Stimulated activated naive CD4-positive, alpha-beta T cell (primary cell): ENCODE measurements around the gene COP1.
"Not testable (repeated sequence)": the region's sequence is repeated elsewhere in the genome, so short reads cannot be mapped to it uniquely, and the experiment has no call there.

ENCODE experiments used
- DNase-seq, 6 experiments: peaks; one replicate each; lab custom pipeline; 2025; lab: John Stamatoyannopoulos, UW

The COP1 gene

DNA sequence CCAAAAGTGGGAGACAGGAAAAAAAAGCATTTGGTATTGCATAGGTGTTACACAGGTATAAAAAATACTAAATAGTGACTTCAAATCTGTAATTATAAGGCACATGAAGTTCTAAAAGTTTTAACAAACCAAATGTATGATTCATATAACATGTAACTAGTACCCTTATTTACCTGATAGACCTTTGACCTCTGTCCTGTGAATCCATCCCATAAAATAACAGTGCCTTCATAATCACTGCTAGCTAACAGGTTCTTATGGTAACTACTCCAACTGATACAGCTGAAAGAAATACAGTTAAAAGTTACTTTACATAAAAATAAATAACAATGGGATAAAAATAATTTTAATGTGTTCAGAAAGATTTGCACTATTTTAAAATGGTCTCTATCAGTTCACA, 163.5 kb downstream of the COP1 start:
- no peak for DNase-seq

DNA sequence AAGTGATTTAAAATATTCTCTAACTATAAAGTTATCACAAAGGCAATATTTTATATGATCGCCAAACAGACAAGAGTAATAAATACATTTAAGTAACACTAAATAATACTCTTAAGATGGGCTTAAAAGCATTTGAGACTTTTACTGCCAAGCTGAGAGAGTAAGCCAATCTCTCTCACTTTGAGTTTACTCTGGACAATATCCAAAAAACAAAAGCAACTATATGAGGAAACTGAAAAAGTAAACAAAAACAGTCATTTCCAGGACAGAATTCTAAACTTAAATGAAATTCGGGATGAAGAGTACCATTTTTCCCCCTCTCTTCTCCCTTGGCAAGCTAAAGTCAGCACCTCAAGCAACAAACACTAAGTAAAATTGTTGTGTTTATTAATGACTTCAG, 173.2 kb downstream of the COP1 start:
- no peak for DNase-seq

DNA sequence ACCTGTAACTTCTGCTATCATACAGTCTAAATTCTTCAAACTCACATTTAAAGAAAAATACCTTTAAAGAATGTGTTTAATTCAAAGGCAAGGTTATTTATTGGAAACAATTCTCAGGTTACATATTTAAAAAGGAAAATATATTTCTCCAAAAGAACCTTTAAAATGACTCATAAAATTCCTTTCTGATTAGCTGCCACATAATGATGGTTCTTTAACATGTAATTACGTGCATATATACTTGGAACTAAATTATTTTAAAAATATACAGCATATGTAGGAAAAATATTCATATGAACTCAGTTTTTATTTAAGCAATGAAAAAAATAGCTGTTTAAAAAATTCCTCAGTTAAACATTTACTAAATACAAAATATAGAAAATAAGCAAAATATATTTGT, 173.6 kb downstream of the COP1 start:
- no peak for DNase-seq

DNA sequence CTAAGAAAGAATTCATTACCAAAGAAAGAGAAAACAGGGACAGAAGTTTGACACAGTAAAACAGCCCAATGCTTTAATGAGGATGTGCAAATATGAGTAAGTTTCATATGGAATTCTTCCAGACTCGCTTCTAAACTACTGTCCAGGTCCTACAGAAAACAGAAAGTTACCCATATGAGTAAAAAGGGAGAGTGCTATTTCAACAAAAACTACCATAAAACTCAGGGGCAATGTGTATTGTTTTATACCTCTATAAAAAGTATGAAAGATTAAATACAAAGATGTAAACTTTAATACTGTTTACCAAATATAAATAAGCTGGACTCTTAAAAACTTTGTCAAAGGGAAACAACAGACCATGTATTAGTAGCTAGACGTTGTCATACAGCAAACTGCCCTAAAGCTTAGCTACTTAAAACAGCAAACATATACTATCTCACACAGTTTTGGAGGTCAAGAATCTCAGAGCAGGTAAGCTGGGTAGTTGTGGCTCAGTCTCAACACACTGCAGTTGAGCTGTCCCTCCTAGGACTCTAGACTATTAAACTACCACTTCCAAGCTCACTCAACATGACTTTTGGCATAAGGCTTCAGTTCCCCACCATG, 174.9 kb downstream of the COP1 start:
- no peak for DNase-seq

DNA sequence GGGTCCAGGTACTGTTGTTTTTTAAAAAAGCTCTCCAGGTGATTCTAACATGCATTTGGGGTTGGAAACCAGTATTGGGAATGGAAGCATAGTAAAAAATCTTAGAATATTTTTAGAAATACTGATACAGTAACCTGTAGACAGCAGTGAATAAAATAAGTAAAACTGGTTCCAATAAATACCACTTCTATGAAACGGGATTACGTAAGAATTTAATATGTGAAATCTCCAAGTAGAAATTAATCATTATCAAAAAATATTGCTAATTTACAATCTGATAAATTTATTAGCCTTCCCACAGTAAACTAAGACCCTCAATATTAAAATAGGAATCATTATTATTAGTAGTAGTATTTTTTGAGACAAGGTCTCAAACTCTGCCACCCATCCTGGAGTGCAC, 177.5 kb downstream of the COP1 start:
- no peak for DNase-seq

DNA sequence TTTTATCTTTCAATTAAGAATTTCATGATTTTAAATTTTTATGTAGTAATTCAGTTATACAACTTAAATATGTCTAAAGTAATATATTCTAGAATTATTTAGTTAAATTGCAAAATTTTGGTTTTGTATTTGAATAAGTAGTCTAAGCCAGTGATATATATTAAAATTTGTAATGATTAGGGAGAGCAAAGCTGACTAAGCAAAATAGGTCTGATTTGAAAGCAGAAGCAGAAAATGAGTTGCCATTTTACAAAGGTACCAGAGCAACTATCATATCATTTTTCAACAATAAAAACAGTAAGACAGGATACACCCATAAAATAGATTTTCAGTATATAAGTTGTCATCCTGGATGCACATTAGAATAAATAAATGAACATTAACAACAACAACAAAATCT, 177.9 kb downstream of the COP1 start:
- no peak for DNase-seq

DNA sequence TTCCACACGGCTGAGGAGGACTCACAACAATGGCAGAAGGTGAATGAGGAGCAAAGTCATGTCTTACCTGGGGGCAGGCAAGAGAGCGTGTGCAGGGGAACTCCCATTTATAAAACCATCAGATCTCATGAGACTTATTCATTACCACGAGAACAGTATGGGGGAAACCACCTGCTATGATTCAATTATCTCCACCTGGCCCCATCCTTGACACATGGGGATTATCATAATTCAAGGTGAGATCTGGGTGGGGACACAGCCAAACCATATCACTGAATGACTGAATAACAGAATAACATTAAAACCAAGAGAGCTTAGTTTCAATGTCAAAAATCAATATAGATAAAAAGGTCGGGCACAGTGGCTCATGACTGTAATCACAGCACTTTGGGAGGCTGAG, 179.2 kb downstream of the COP1 start:
- not testable (repeated sequence) for DNase-seq

DNA sequence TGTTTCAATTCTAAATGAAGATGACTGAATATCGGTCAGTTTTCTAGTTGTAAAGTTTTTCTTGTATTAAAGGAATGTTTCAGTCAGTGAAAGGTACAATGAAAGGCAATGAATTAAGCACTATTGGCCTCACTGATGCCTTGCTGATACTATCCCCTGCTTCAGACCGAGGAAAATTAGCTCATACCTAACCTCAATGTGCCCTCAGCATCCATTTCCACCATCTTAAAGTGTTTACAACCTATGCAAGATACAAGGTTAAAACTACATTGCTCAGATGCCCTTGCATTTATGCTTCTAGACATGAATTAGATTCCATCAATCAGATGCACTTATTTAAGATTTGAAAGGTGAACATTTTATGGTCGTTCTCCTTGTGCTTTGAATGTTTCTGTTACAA, 184.5 kb downstream of the COP1 start:
- DNase-seq = no peak

DNA sequence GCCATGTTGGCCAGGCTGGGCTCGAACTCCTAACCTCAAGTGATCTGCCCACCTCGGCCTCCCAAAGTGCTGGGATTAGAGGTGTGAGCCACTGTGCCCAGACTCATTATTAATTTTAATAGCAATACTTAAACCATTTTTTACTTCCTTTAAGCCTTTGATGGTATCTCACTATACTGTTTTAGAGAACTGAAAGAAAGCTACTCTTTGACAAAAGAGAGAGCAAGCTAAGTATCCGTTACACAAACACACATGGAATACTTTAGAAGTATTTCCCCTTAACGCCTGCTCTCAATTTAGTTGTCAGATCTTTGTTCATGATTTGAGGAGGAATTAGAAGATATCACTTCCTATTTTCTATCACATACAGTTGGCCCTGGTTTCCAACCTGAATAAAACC, 189.4 kb downstream of the COP1 start:
- DNase-seq = no peak

DNA sequence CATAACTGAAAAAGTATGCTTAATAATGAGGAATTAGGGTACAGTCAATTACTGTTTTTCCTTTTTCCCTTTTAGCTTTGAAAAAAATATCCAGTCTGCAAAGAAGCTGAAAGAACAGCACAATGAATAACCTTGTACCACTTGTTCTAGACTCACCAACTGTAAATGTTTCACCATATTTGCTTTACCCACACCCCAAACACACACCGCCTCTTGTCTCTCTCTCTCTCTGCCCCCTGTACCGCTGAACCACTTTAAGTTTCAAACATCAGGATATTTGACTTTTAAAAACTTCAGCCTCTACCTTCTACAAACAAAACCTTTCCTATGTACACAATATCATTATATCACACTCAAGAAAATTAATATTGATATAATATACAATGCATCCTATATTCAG, 197.1 kb downstream of the COP1 start:
- no peak for DNase-seq

DNA sequence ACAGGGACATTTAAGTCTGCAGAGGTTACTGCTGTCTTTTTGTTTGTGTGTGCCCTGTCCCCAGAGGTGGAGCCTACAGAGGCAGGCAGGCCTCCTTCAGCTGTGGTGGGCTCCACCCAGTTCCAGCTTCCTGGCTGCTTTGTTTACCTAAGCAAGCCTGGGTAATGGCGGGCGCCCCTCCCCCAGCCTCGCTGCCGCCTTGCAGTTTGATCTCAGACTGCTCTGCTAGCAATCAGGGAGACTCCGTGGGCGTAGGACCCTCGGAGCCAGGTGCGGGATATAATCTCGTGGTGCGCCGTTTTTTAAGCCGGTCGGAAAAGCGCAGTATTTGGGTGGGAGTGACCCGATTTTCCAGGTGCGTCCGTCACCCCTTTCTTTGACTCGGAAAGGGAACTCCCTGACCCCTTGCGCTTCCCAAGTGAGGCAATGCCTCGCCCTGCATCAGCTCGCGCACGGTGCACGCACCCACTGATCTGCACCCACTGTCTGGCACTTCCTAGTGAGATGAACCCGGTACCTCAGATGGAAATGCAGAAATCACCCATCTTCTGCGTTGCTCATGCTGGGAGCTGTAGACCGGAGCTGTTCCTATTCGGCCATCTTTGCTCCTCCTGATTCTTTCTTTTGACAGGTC, 199.2 kb downstream of the COP1 start:
- DNase-seq = not testable (repeated sequence)

DNA sequence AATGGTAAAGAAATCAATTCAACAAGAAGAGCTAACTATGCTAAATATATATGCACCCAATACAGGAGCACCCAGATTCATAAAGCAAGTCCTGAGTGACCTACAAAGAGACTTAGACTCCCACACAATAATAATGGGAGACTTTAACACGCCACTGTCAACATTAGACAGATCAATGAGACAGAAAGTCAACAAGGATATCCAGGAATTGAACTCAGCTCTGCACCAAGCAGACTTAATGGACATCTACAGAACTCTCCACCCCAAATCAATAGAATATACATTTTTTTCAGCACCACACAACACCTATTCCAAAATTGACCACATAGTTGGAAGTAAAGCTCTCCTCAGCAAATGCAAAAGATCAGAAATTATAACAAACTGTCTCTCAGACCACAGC, 212.4 kb downstream of the COP1 start:
- DNase-seq = not testable (repeated sequence)

DNA sequence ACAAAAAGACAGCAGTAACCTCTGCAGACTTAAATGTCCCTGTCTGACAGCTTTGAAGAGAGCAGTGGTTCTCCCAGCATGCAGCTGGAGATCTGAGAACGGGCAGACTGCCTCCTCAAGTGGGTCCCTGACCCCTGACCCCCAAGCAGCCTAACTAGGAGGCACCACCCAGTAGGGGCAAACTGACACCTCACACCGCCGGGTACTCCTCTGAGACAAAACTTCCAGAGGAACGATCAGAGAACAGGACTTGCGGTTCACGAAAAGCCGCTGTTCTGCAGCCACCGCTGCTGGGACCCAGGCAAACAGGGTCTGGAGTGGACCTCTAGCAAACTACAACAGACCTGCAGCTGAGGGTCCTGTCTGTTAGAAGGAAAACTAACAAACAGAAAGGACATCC, 214.3 kb downstream of the COP1 start:
- not testable (repeated sequence) for DNase-seq

DNA sequence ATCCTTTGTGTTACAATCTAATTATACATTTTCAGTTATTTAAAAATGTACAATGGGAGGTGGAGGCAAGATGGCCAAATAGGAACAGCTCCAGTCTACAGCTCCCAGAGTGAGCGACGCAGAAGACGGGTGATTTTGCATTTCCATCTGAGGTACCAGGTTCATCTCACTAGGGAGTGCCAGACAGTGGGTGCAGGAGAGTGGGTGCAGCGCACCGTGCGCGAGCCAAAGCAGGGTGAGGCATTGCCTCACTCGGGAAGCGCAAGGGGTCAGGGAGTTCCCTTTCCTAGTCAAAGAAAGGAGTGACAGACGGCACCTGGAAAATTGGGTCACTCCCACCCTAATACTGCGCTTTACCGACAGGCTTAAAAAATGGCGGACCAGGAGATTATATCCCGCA, 214.9 kb downstream of the COP1 start:
- not testable (repeated sequence) for DNase-seq

DNA sequence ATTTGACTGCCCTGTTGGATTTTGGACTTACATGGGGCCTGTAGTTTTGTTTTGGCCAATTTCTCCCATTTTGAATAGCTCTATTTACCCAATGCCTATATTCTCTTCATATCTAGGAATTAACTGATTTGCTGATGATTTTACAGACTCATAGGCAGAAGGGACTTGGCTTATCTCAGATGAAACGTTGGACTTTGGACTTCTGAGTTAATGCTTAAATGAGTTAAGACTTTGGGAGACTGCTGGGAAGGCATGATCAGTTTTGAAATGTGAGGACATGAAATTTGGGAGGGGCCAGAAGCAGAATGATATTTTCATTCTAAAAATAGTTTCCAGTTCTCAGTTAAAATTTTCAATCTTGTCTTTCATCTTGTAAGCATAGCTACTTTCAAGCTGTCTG, 222.3 kb downstream of the COP1 start:
- no peak for DNase-seq

DNA sequence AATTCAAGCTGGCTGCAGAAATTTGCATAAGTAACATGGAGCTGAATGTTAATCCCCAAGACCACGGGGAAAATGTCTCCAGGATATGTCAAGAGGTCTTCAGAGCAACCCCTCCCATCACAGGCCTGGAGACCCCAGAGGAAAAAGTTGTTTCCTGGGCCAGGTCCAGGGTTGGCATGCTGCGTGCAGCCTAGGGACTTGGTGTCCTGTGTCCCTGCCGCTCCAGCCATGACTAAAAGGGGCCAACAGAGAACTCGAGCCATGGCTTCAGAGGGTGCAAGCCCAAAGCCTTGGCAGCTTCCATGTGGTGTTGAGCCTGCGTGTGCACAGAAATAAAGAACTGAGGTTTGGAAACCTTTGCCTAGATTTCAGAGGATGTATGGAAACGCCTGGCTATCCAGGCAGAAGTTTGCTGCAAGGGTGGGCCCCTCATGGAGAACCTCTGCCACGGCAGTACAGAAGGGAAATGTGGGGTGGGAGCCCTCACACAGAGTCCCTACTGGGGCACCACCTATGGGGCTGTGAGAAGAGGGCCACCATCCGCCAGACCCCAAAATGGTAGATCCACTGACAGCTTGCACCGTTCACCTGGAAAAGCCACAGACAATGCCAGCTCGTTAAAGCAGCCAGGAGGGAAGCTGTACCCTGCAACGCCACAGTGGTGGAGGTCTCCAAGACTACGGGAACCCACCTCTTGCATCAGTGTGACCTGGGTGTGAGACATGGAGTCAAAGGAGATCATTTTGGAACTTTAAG, 222.9 kb downstream of the COP1 start:
- DNase-seq = no peak

DNA sequence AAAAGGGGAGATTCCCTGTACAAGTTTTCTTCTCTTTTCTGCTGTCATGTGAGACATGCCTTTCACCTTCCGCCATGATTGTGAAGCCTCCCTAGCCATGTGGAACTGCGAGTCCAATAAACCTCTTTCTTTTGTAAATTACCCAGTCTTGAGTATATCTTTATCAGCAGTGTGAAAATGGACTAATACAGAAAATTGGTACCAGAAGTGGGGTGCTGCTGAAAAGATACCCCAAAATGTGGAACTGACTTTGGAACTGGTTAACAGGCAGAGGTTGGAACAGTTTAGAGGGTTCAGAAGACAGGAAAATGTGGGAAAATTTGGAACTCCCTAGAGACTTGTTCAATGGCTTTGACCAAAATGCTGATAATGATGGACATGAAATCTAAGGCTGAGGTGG, 223.7 kb downstream of the COP1 start:
- DNase-seq = not testable (repeated sequence)

DNA sequence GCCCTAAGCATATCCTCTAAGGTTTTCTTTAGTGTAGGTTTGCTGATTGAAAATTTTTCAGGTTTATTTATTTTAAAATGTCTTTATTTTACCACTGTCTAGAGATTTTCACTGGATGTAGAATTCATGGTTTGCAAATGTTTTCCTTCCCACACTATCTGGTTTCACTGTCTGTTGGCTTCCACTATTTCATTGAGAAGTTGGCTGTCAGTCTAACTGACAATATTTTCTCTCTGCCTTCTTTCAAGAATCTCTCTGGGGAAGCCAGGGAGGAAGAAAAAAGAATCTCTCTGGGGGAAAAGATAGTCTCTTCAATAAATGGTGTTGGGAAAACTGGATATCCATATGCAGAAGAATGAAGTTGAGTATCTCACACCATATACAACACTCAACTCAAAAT, 226.0 kb downstream of the COP1 start:
- DNase-seq = no peak

DNA sequence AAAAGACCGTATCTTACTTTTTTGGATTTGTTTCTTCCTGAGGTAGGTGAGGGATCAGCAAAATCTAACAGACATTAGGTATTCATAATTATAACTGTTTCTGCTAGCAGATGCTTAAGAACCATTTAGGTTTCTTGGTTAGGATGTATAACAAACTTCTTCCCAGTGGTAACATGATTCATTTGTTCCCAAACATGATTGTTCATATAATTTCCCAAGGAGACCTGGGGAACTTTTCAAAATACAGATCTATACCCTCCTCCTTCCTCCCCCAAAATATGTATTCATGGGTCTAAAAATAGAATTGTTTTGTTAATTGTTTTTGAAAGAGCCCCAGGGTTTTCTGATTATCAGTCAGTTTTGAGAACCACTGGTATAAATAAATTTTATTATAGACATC, 228.2 kb downstream of the COP1 start:
- no peak for DNase-seq

DNA sequence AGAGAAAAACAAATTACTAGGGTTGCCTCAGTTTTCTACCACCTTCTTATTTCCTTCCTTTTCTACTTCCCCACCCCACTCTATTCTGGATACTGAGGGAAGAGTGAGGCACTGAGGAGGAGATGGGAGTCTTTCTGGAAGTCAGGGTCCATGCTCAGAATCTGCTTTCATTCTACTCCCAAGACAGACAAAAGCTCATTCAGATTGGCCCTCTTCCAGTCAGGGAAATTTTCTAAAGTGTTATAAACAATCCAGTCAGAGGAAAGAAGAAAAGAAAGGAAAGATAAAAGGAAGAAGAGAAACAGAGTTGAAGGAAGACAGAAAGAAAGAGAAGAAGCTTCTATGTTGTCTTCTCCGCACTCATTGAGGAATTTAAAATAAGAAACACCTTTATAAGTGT, 228.6 kb downstream of the COP1 start:
- DNase-seq = no peak

DNA sequence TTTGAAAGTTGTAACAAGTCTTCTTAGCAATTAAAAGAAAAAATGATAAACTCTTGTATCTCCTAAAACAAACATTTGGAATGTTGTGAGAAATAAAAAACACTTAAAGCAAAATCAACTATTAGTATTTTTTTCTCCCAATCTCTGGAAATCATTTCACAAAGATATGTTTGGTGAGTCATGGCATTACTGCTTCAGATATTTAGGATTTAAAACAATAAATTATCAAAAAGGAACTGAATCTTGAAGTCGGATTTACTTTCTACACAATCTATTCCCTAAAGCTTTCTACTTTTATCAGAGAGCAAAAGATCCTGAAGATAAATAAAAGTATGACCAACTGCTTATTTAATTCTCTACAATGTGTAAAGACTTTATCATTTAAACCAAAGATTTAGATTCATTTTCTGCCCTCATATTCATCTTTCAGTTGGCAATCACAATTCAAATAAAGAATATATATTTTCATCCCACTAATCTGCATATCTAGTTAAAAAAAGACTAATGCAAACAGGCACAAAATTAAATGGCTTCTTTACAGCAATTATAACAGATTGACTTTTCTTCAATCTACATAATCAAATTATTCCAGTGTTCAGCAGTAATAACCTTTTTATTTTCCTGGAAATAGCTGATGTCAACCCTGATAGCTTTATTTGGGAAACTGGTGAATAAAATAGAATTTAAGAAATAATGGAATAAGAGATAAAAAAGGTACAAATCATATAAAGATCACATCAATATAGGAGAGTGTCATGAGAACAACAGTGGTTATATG, 230.0 kb downstream of the COP1 start:
- DNase-seq = no peak

DNA sequence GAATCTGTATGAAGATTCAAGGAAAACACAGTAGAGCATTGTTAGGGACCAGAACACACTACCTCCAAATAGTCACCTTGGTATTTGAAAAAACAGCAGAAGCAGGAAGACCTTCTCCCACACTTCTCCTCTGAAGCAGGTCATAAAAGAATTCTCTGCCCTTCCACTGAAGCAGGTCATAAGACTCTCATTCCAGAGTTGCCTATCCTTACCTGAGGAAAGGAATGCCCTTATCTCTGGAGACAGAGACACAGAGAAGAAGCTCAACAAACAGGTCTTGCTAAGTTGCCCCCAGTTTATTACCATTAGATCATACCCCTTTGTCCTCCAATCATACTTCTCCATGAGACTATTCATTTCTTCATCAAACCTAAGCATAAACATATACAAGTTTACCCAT, 237.9 kb downstream of the COP1 start:
- no peak for DNase-seq
